ENCODE data around the gene ERN2. TPM values are rescaled to one million over a fixed set of nuclear protein-coding genes. Genes with fewer than 3 reads are reported as not detected.

ERN2 gene
- total RNA-seq, 1 experiment from 2014 or later = 0.47 TPM

- RAD21 ChIA-PET (ENCODE audit: low non-redundant PET in 1 of 2, low total read pairs in 2 of 2, uncharacterized antibody in 2 of 2, unreplicated experiment in 2 of 2) = no interaction called here
- CTCF ChIA-PET = no interaction called here
- H3K4me2 ChIP-seq (ENCODE audit: low read length) = no peak within 1 kb of the TSS
Measured at GRCh38 chr16:23754594-23755483, 41.8 kb upstream of the ERN2 start, which contains the start of gene CHP2. Gene CHP2 (plus strand): TSS chr16:23755026. CDS start chr16:23755050, 24 bp downstream.

More at GRCh38 chr16:23754594-23755483, 41.8 kb upstream of the ERN2 start, which contains the start of gene CHP2:
- peaks cover 10% of the 10 kb centered on the region; the same call in 1 of the 2 replicates for H3K27me3 ChIP-seq (ENCODE audit: insufficient read depth, low read length)
- POLR2A ChIA-PET = no interaction called here
- no peak within 1 kb of the TSS for H3K9ac ChIP-seq (ENCODE audit: low read length)
- no peak within 1 kb of the TSS for H2AFZ ChIP-seq (ENCODE audit: low read depth, low read length, poor library complexity, severe bottlenecking)
- H3K9me2 ChIP-seq (ENCODE audit: insufficient read depth) = no peaks in the 10 kb centered on the region
- H3K4me1 ChIP-seq (ENCODE audit: control insufficient read depth in 1 of 2, insufficient read depth in 2 of 2, low read length in 2 of 2) = no peaks in the 10 kb centered on the region
- no peaks in the 10 kb centered on the region for H3K36me3 ChIP-seq (ENCODE audit: control insufficient read depth in 1 of 2, insufficient read depth in 2 of 2, low read length in 2 of 2)
- H3K4me3 ChIP-seq (replicated peaks in 1 of 2; ENCODE audit: low read depth in 1 of 2, low read length in 2 of 2) = no peak within 1 kb of the TSS
- TF ChIP-seq ZNF274 (IDR thresholded peaks at IDR 0.05; ENCODE audit: low read depth, low read length) = no peak
- no peak for TF ChIP-seq ATF3 (IDR thresholded peaks at IDR 0.05)
- TF ChIP-seq ZFX (IDR thresholded peaks at IDR 0.05) = no peak
- TF ChIP-seq ZBTB33 (IDR thresholded peaks at IDR 0.05; ENCODE audit: extremely low read depth, insufficient replicate concordance, low read length) = no peak
- TF ChIP-seq, protein P1, sequence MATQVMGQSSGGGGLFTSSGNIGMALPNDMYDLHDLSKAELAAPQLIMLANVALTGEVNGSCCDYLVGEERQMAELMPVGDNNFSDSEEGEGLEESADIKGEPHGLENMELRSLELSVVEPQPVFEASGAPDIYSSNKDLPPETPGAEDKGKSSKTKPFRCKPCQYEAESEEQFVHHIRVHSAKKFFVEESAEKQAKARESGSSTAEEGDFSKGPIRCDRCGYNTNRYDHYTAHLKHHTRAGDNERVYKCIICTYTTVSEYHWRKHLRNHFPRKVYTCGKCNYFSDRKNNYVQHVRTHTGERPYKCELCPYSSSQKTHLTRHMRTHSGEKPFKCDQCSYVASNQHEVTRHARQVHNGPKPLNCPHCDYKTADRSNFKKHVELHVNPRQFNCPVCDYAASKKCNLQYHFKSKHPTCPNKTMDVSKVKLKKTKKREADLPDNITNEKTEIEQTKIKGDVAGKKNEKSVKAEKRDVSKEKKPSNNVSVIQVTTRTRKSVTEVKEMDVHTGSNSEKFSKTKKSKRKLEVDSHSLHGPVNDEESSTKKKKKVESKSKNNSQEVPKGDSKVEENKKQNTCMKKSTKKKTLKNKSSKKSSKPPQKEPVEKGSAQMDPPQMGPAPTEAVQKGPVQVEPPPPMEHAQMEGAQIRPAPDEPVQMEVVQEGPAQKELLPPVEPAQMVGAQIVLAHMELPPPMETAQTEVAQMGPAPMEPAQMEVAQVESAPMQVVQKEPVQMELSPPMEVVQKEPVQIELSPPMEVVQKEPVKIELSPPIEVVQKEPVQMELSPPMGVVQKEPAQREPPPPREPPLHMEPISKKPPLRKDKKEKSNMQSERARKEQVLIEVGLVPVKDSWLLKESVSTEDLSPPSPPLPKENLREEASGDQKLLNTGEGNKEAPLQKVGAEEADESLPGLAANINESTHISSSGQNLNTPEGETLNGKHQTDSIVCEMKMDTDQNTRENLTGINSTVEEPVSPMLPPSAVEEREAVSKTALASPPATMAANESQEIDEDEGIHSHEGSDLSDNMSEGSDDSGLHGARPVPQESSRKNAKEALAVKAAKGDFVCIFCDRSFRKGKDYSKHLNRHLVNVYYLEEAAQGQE (IDR thresholded peaks at IDR 0.05; ENCODE audit: low read depth) = no peak
- no peak for TF ChIP-seq CEBPB (IDR thresholded peaks at IDR 0.05; ENCODE audit: low read depth)
- TF ChIP-seq POLR2AphosphoS5 (IDR thresholded peaks at IDR 0.05; ENCODE audit: low read depth, low read length) = no peak
- TF ChIP-seq, protein P2, sequence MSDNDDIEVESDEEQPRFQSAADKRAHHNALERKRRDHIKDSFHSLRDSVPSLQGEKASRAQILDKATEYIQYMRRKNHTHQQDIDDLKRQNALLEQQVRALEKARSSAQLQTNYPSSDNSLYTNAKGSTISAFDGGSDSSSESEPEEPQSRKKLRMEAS (IDR thresholded peaks at IDR 0.05) = no peak
- no peak for TF ChIP-seq YY1 (IDR thresholded peaks at IDR 0.05; ENCODE audit: extremely low read depth, insufficient replicate concordance, low read depth, low read length)
- TF ChIP-seq RAD21 (IDR thresholded peaks at IDR 0.05; ENCODE audit: low read depth) = no peak
- TF ChIP-seq POLR2A (IDR thresholded peaks at IDR 0.05; ENCODE audit: borderline replicate concordance, extremely low read depth, insufficient read depth, insufficient read length) = no peak
- ATAC-seq (no peak), DNase-seq (ENCODE audit: low read depth, low spot score) (no peak)
- no peaks in the 10 kb centered on the region for H3K79me2 ChIP-seq (ENCODE audit: insufficient read depth, low read length)
- intact Hi-C loops (cut with micrococcal nuclease) = no loop called here
- BruUV-seq (replicated peaks) = no TSS peak
- H4K20me1 ChIP-seq (ENCODE audit: insufficient read depth) = no peaks in the 10 kb centered on the region
- H3K9me3 ChIP-seq (ENCODE audit: control insufficient read depth in 1 of 2, insufficient read depth in 1 of 2, low read depth in 1 of 2, low read length in 2 of 2) = no peaks in the 10 kb centered on the region
- H3K27ac ChIP-seq (ENCODE audit: low read depth, low read length) = no peak within 1 kb of the TSS
